SK-N-SH (cell line): ENCODE data around the gene CEACAM16. TPM values are rescaled to one million over a fixed set of nuclear protein-coding genes. Genes with fewer than 3 reads are reported as not detected.

ENCODE experiments used
- CTCF ChIA-PET: fragments of 300-600, 350-600 bp; formaldehyde crosslinking; extraction: SDS; loops from one replicate; lab custom pipeline; 2021; lab: Yijun Ruan, JAX
- POLR2A ChIA-PET: fragments of 350-600 bp; sonication (Branson Sonifier 250); formaldehyde crosslinking; extraction: SDS; loops from one replicate; lab custom pipeline; 2020; ENCODE audit warnings: antibody characterized with exemption, inconsistent platforms; lab: Yijun Ruan, JAX
- DNase-seq: peaks from one replicate; pipeline ENCODE4 v3.0.0; 2012
- H2AFZ ChIP-seq: fragments of 200-600 bp; sonication (generic); 2 replicates; pipeline ENCODE4 v1.8.1; 2016; ENCODE audit warnings: antibody characterized with exemption, mild to moderate bottlenecking, low read depth
- H3F3A ChIP-seq: fragments of 200-600 bp; sonication (generic); replicated peaks from 2 replicates; pipeline ENCODE3; 2016; ENCODE audit warnings: antibody characterized with exemption, mild to moderate bottlenecking; ENCODE audit not compliant: insufficient read depth
- H3K27ac ChIP-seq, 2 experiments: fragments of 200-500 bp in 1 of 2; fragments of 200-600 bp in 1 of 2; sonication (Bioruptor generic) in 1 of 2; sonication (generic), shearing (Covaris generic) in 1 of 2; 2 replicates each; pipeline versions ENCODE4 v1.5.1 to v1.6.1; 2014 to 2016; ENCODE audit warnings: low read depth in 2 of 2, inconsistent platforms in 1 of 2, low read length in 1 of 2, mild to moderate bottlenecking in 1 of 2, mixed read lengths in 1 of 2
- H3K27me3 ChIP-seq: fragments of 200-600 bp; sonication (generic), shearing (Covaris generic); 2 replicates; pipeline ENCODE4 v1.6.1; 2016; ENCODE audit warnings: mixed run types; ENCODE audit not compliant: insufficient read depth
- H3K36me3 ChIP-seq, 2 experiments: fragments of 200-500 bp in 1 of 2; fragments of 200-600 bp in 1 of 2; sonication (Bioruptor generic) in 1 of 2; sonication (generic) in 1 of 2; replicated peaks in 1 of 2; 2 replicates each; pipeline versions ENCODE3 to v1.5.1; 2014 to 2016; ENCODE audit warnings: low read length in 1 of 2, mild to moderate bottlenecking in 1 of 2; ENCODE audit not compliant: insufficient read depth in 2 of 2, control insufficient read depth in 1 of 2
- H3K4me1 ChIP-seq, 2 experiments: fragments of 200-500 bp in 1 of 2; fragments of 200-600 bp in 1 of 2; sonication (Bioruptor generic) in 1 of 2; sonication (generic), shearing (Covaris generic) in 1 of 2; 2 replicates each; pipeline versions ENCODE4 v1.5.1 to v1.6.1; 2014 to 2016; ENCODE audit warnings: low read depth in 1 of 2, low read length in 1 of 2, mixed run types in 1 of 2; ENCODE audit not compliant: insufficient read depth in 2 of 2, control insufficient read depth in 1 of 2
- H3K4me2 ChIP-seq: fragments of 200-600 bp; sonication (generic), shearing (Covaris generic); 2 replicates; pipeline ENCODE4 v1.6.1; 2017; ENCODE audit warnings: mixed run types
- H3K4me3 ChIP-seq, 2 experiments: fragments of 200-500 bp in 1 of 2; fragments of 200-600 bp in 1 of 2; sonication (Bioruptor generic) in 1 of 2; sonication (generic), shearing (Covaris generic) in 1 of 2; 2 replicates each; pipeline versions ENCODE4 v1.5.1 to v1.8.1; 2014 to 2016; ENCODE audit warnings: low read depth in 2 of 2, inconsistent platforms in 1 of 2, low read length in 1 of 2, mild to moderate bottlenecking in 1 of 2, mixed read lengths in 1 of 2, moderate library complexity in 1 of 2
- H3K79me2 ChIP-seq: fragments of 200-600 bp; sonication (generic); 2 replicates; pipeline ENCODE4 v1.8.1; 2017; ENCODE audit warnings: mild to moderate bottlenecking; ENCODE audit not compliant: insufficient read depth
- H3K9ac ChIP-seq: fragments of 200-600 bp; sonication (generic); 2 replicates; pipeline ENCODE4 v1.6.1; 2017; ENCODE audit warnings: mixed run types
- H3K9me2 ChIP-seq: fragments of 200-600 bp; sonication (generic); 2 replicates; pipeline ENCODE4 v1.6.1; 2017; ENCODE audit warnings: mixed run types
- H3K9me3 ChIP-seq: fragments of 200-600 bp; sonication (generic); 2 replicates; pipeline ENCODE4 v1.6.1; 2017; ENCODE audit warnings: mixed run types, mild to moderate bottlenecking, moderate library complexity
- H4K20me1 ChIP-seq: fragments of 200-600 bp; sonication (generic); 2 replicates; pipeline ENCODE4 v1.6.1; 2017; ENCODE audit warnings: mild to moderate bottlenecking, mixed run types; ENCODE audit not compliant: insufficient read depth
- CTCF ChIP-seq: fragments of 200-600 bp; sonication (generic); IDR thresholded peaks from 2 replicates; pipeline ENCODE4 v1.6.1; 2017; ENCODE audit warnings: antibody characterized with exemption, mild to moderate bottlenecking, moderate library complexity
- ELF1 ChIP-seq: IDR thresholded peaks from 2 replicates; pipeline ENCODE4 v1.4.0; 2012
- EP300 ChIP-seq, 2 experiments: IDR thresholded peaks; 2 replicates each; pipeline versions ENCODE4 v1.4.0 to v1.6.1; 2012; ENCODE audit warnings: borderline replicate concordance in 1 of 2, low read depth in 1 of 2, low read length in 1 of 2
- EZH2phosphoT487 ChIP-seq: fragments of 200-600 bp; sonication (generic); IDR thresholded peaks from 2 replicates; pipeline ENCODE4 v1.6.1; 2017; ENCODE audit warnings: low read depth, mixed run types, mild to moderate bottlenecking, antibody characterized with exemption, moderate library complexity, borderline replicate concordance
- FOSL2 ChIP-seq: IDR thresholded peaks from 2 replicates; pipeline ENCODE4 v1.4.0; 2012; ENCODE audit warnings: low read depth, mild to moderate bottlenecking, moderate library complexity, borderline replicate concordance
- FOXJ3 ChIP-seq: sonication (generic); formaldehyde crosslinking; IDR thresholded peaks from 2 replicates; pipeline ENCODE4 v1.5.1; 2020; ENCODE audit warnings: mild to moderate bottlenecking, missing genetic modification reagents
- JUND ChIP-seq: IDR thresholded peaks from 2 replicates; pipeline ENCODE4 v1.4.0; 2012
- MXI1 ChIP-seq: IDR thresholded peaks from 2 replicates; pipeline ENCODE4 v1.6.1; 2012; ENCODE audit warnings: mild to moderate bottlenecking, low read depth, low read length, improper control_type of control experiment
- PBX3 ChIP-seq: IDR thresholded peaks from 2 replicates; pipeline ENCODE4; 2012
- RAD21 ChIP-seq: IDR thresholded peaks from 2 replicates; pipeline ENCODE4 v1.6.1; 2012; ENCODE audit warnings: mild to moderate bottlenecking, low read length
- RCOR1 ChIP-seq: fragments of 150-350 bp; IDR thresholded peaks from 2 replicates; pipeline ENCODE4 v1.6.1; 2017; ENCODE audit warnings: antibody characterized with exemption, low read length
- REST ChIP-seq: IDR thresholded peaks from 2 replicates; pipeline ENCODE4 v1.6.1; 2012; ENCODE audit warnings: mild to moderate bottlenecking, low read depth, low read length, moderate library complexity
- RXRA ChIP-seq: IDR thresholded peaks from 2 replicates; pipeline ENCODE4 v1.4.0; 2012; ENCODE audit warnings: low read depth, mild to moderate bottlenecking, borderline replicate concordance
- SIN3A ChIP-seq: IDR thresholded peaks from 2 replicates; pipeline ENCODE4 v1.6.1; 2012; ENCODE audit warnings: low read depth, mild to moderate bottlenecking, low read length, moderate library complexity, borderline replicate concordance
- SMC3 ChIP-seq: IDR thresholded peaks from 2 replicates; pipeline ENCODE4 v1.6.1; 2012; ENCODE audit warnings: low read depth, low read length, improper control_type of control experiment
- TAF1 ChIP-seq: IDR thresholded peaks from 2 replicates; pipeline ENCODE4 v1.6.1; 2012; ENCODE audit warnings: low read depth, mild to moderate bottlenecking, low read length, moderate library complexity, borderline replicate concordance
- TCF12 ChIP-seq: IDR thresholded peaks from 2 replicates; pipeline ENCODE4 v1.4.0; 2012
- TEAD4 ChIP-seq: IDR thresholded peaks from 2 replicates; pipeline ENCODE4 v1.4.0; 2012; ENCODE audit warnings: mild to moderate bottlenecking, borderline replicate concordance; ENCODE audit not compliant: insufficient read depth
- YY1 ChIP-seq: IDR thresholded peaks from 2 replicates; pipeline ENCODE4 v1.4.0; 2012; ENCODE audit warnings: low read depth, mild to moderate bottlenecking
- ZBTB33 ChIP-seq: IDR thresholded peaks from 2 replicates; pipeline ENCODE4 v1.4.0; 2012; ENCODE audit warnings: low read depth, borderline replicate concordance
- WGBS: methylation state at CpG from one replicate; pipeline ENCODE4 v1.1.6; 2017; ENCODE audit warnings: low lambda C conversion rate; 5-methylcytosine and 5-hydroxymethylcytosine counted together
- polyA plus RNA-seq, 3 experiments: library from polyadenylated mRNA; depleted of rRNA; stranded (reverse); fragments of >200 nt; gene quantifications; 2 replicates each; pipeline ENCODE4 v1.2.3, GENCODE V29; 2012

Gene CEACAM16
- polyA plus RNA-seq, 1 of the 3 experiments (the other 2 are of a cell fraction), result not detected

GRCh38 chr19:44673510-44673909 lies 25.4 kb upstream of the CEACAM16 start:
- H3K9me3 ChIP-seq, result no peaks in the 10 kb centered on the region
- no peaks in the 10 kb centered on the region for H3K27me3 ChIP-seq
- H3K4me2 ChIP-seq, result no peak overlapping the region
- no peaks in the 10 kb centered on the region for H3K9me2 ChIP-seq
- H3K79me2 ChIP-seq, result no peaks in the 10 kb centered on the region; the same call in 1 of the 2 replicates
- H3K9ac ChIP-seq, result no peak overlapping the region
- TF ChIP-seq PBX3 (no peak), SIN3A (no peak), TCF12 (no peak), ZBTB33 (no peak), RAD21 (no peak), ELF1 (no peak), JUND (no peak), SMC3 (no peak), RCOR1 (no peak), RXRA (no peak), REST (no peak), FOSL2 (no peak), EP300 (IDR thresholded peaks at IDR 0.05; ENCODE audit: borderline replicate concordance in 1 of 2, low read depth in 1 of 2, low read length in 1 of 2) (no peak), TAF1 (no peak), MXI1 (no peak), FOXJ3 (CRISPR knock-in tag) (no peak), YY1 (no peak), TEAD4 (no peak), EZH2phosphoT487 (no peak), CTCF (no peak)
- TF ChIP-seq, all 33 proteins: peak for 0
- no peak for DNase-seq
- ChIA-PET CTCF (interaction anchor here (1.5 to 3.8 kb wide), 3 partner anchors 15 to 102 kb away, joined by 4 to 19 read pairs (median 12); no protein-coding TSS in a partner anchor), POLR2A (no interaction called here)
- Histone ChIP-seq H3K27ac (no peak overlapping the region), H3K4me3 (no peak overlapping the region), H2AFZ (no peak overlapping the region), H3K36me3 (no peaks in the 10 kb centered on the region), H4K20me1 (no peaks in the 10 kb centered on the region), H3F3A (peaks cover 28% of the 10 kb centered on the region), H3K4me1 (no peaks in the 10 kb centered on the region)
- WGBS, result 75% methylated on average over 4 of the region's 4 CpGs
